Stomach (tissue), 9 donors: Measurements from ENCODE around the gene TCERG1. TPM values are rescaled to one million over a fixed set of nuclear protein-coding genes. Genes with fewer than 3 reads are reported as not detected.
A peak's percentile ranks its signal among the peaks of the same experiment; 100 is the strongest.

Experiments
- DNase-seq, 2 donors: peaks; one replicate each; pipeline versions ENCODE4 v3.0.0 to v3.0.0-alpha.2; 2013 to 2019
- H3K27ac ChIP-seq, 5 donors: fragments of 200-600 bp in 4 of 5; sonication (generic) in 4 of 5; one replicate each; pipeline ENCODE4 v1.5.1; 2013 to 2019; ENCODE audit warnings: mild to moderate bottlenecking in 1 of 5, moderate library complexity in 1 of 5
- H3K27me3 ChIP-seq, 3 donors: fragments of 200-600 bp; sonication (generic); one replicate each; pipeline ENCODE4 v1.5.1; 2017 to 2019; ENCODE audit warnings: mixed run types in 1 of 3
- H3K36me3 ChIP-seq, 4 donors: fragments of 200-600 bp; sonication (generic); 1 replicate in 3 of 4; 2 replicates in 1 of 4; pipeline ENCODE4 v1.5.1; 2016 to 2019
- H3K4me1 ChIP-seq, 4 donors: fragments of 200-600 bp; sonication (generic); one replicate each; pipeline ENCODE4 v1.5.1; 2016 to 2019
- H3K4me3 ChIP-seq, 4 donors: fragments of 200-600 bp; sonication (generic) in 3 of 4; one replicate each; pipeline ENCODE4 v1.5.1; 2016 to 2019; ENCODE audit warnings: mild to moderate bottlenecking in 1 of 4
- H3K9me3 ChIP-seq, 4 donors: fragments of 200-600 bp; sonication (generic); one replicate each; pipeline ENCODE4 v1.5.1; 2016 to 2019
- CTCF ChIP-seq, 7 experiments: fragments of 450-650 bp in 4 of 7; fragments of 200-600 bp in 3 of 7; sonication (generic) in 3 of 7; IDR thresholded peaks; one replicate each; pipeline ENCODE4 v1.5.1; 2016 to 2019; ENCODE audit warnings: antibody characterized with exemption in 7 of 7, control low read depth in 2 of 7, mild to moderate bottlenecking in 1 of 7
- EP300 ChIP-seq: sonication (generic); formaldehyde crosslinking; IDR thresholded peaks from one replicate; pipeline ENCODE4 v1.6.1; 2017; ENCODE audit warnings: antibody characterized with exemption
- POLR2A ChIP-seq, 4 donors: fragments of 450-650 bp; IDR thresholded peaks; one replicate each; pipeline ENCODE4 v1.6.1; 2016; ENCODE audit warnings: antibody characterized with exemption in 4 of 4, control low read depth in 2 of 4, mild to moderate bottlenecking in 1 of 4, moderate library complexity in 1 of 4
- POLR2AphosphoS5 ChIP-seq, 3 donors: sonication (generic); formaldehyde crosslinking; IDR thresholded peaks; one replicate each; pipeline ENCODE4 v1.6.1; 2016; ENCODE audit warnings: antibody characterized with exemption in 3 of 3
- WGBS, 5 donors: extraction: QIAGEN DNeasy Blood & Tissue Kit in 3 of 5; methylation state at CpG; one replicate each; pipeline versions ENCODE4 v1.1.5 to v1.1.7; 2013 to 2018; 5-methylcytosine and 5-hydroxymethylcytosine counted together
- intact Hi-C: fragments of 100-400 bp; cut with DNase I; formaldehyde crosslinking; loops from one replicate; pipeline ENCODE4 v1.15.1; 2023; ENCODE audit warnings: low total_unique reads
- polyA plus RNA-seq, 3 donors: library from polyadenylated mRNA; stranded (reverse); fragments of 200-250 nt; gene quantifications; one replicate each; pipeline ENCODE4 v1.2.3, GENCODE V29; 2013
- total RNA-seq, 5 donors: library from RNA; depleted of rRNA; stranded (reverse); fragments of >200 nt; gene quantifications; one replicate each; pipeline versions ENCODE4 v1.1.0 to v1.2.3, GENCODE V29; 2014 to 2016
- donor health status: healthy with polysubstance abuse.
- donor health status: Bipolar disorder and iron deficiency.
- donor health status: healthy.

TCERG1 gene
- total and polyA plus RNA-seq, 8 donors, result 9.9 to 120 (median 58.4) TPM

DNA sequence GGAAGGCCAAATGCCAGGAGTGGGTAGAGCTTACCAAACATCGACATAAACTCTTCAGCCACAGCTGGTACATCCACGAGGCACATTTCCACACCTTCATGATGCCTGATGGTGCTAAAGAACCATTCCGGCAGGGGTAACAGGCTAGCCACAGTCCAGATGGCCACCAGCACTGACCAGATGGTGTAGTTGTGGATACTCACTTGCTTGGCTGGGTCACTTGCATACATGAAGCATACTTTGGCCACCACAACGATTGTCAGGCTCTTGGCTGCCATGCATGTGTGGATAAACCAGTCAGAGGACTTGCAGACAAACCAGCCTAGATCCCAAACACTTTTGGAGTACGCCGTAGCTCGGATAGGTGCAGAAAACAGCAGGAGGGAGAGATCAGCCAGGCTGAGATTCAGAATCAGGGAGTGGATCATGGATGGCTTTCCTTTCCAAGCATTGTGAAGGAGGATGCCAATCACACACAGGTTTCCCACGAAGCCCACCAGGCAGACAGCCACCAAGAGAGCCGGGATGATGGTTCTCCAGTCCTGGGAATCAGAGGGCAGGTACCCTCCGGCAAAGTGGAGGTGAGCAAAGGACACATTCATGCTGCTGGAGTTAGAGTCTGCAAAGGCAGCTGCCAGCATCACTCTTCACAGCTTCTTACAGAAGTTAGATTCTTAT lies 68.5 kb downstream of the TCERG1 start:
- Histone ChIP-seq H3K27me3 (no peaks in the 10 kb centered on the region), H3K4me3 (no peak overlapping the region), H3K27ac (no peak overlapping the region), H3K36me3 (peaks cover 7 to 23% (median 19%) of the 10 kb centered on the region in 4 donors), H3K9me3 (no peaks in the 10 kb centered on the region), H3K4me1 (no peaks in the 10 kb centered on the region)
- no peak for TF ChIP-seq POLR2A (IDR thresholded peaks at IDR 0.05)
- TF ChIP-seq EP300, result no peak
- no peak for TF ChIP-seq POLR2AphosphoS5 (IDR thresholded peaks at IDR 0.05)
- no peak for TF ChIP-seq CTCF (IDR thresholded peaks at IDR 0.05)
- 75 to 78% (median 75%) methylated on average over 9 to 10 of the region's 10 CpGs for WGBS, 5 donors
- intact Hi-C loops, result no loop called here
- no peak for DNase-seq

GRCh38 chr5:146516151-146516475 lies 69.0 kb downstream of the TCERG1 start, which contains the start of gene GPR151:
Gene GPR151 (minus strand): TSS chr5:146516190. CDS start chr5:146516113, 77 bp downstream.
- 20 to 36% (median 24%) methylated on average over 3 of the region's 3 CpGs for WGBS, 5 donors
- no peaks in the 10 kb centered on the region for H3K27me3 ChIP-seq
- peaks cover 2 to 18% (median 14%) of the 10 kb centered on the region in 4 donors for H3K36me3 ChIP-seq
- no peak for TF ChIP-seq POLR2A (IDR thresholded peaks at IDR 0.05)
- H3K4me3 ChIP-seq, result no peak within 1 kb of the TSS
- no peak within 1 kb of the TSS for H3K27ac ChIP-seq
- intact Hi-C loops, result no loop called here
- no peaks in the 10 kb centered on the region for H3K4me1 ChIP-seq
- H3K9me3 ChIP-seq, result no peaks in the 10 kb centered on the region
- no peak for DNase-seq

DNA sequence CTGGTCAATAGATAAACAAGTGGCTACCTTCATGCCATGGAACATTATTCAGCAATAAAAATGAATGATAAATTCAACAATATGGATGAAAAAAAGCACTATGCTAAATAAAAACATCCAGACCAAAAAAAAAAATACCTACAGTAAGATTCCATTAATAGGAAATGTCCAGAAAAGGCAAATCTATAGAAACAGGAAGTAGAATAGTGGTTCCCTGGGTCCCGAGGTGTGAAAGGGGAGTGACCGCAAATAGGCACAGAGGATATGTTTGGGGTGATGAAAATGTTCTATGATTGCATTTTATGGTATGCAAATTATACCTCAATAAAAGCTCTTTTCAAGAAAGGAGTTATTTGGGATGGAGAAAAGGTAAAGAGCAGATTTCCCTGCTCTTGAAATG lies 72.4 kb downstream of the TCERG1 start:
- no peak for DNase-seq
- H3K4me3 ChIP-seq, result no peak overlapping the region
- no peaks in the 10 kb centered on the region for H3K36me3 ChIP-seq
- TF ChIP-seq CTCF (IDR thresholded peaks at IDR 0.05), result no peak
- TF ChIP-seq POLR2A (IDR thresholded peaks at IDR 0.05), result no peak
- 45 to 75% (median 70%) methylated on average over 2 of the region's 2 CpGs for WGBS, 5 donors
- H3K4me1 ChIP-seq, result no peaks in the 10 kb centered on the region
- intact Hi-C loops, result no loop called here
- peaks cover 0 to 3% (median 0%) of the 10 kb centered on the region in 3 donors for H3K27me3 ChIP-seq
- no peaks in the 10 kb centered on the region for H3K9me3 ChIP-seq
- H3K27ac ChIP-seq, result no peak overlapping the region

DNA sequence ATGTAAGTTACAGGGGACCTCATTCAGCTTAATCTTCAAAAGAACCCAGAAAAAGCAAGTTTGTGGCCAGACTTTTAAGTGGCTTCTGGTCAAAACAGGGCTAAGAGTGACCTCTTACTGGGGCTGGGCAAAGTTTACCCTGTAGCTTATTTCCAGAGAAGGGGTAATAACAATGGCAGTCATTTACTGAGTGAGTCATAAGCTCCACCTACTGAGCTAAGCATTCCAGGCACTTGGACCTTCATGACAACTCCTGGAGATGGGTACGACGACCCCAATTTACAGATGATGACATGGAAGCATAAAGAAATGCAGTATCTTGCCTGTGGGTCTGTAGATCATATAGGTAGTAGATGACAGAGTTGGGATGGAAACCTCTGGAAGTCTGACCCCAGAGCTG lies 73.6 kb downstream of the TCERG1 start:
- Histone ChIP-seq H3K9me3 (no peaks in the 10 kb centered on the region), H3K36me3 (no peaks in the 10 kb centered on the region), H3K27me3 (peaks cover 0 to 3% (median 0%) of the 10 kb centered on the region in 3 donors), H3K4me1 (no peaks in the 10 kb centered on the region), H3K4me3 (no peak overlapping the region), H3K27ac (no peak overlapping the region)
- TF ChIP-seq EP300, result no peak
- no peak for TF ChIP-seq CTCF (IDR thresholded peaks at IDR 0.05)
- TF ChIP-seq POLR2AphosphoS5 (IDR thresholded peaks at IDR 0.05), result no peak
- no peak for TF ChIP-seq POLR2A (IDR thresholded peaks at IDR 0.05)
- peak in 1 of 2 donors; percentile 18 for DNase-seq
- intact Hi-C loops, result no loop called here
- 59 to 72% (median 62%) methylated on average over 2 of the region's 2 CpGs for WGBS, 5 donors

DNA sequence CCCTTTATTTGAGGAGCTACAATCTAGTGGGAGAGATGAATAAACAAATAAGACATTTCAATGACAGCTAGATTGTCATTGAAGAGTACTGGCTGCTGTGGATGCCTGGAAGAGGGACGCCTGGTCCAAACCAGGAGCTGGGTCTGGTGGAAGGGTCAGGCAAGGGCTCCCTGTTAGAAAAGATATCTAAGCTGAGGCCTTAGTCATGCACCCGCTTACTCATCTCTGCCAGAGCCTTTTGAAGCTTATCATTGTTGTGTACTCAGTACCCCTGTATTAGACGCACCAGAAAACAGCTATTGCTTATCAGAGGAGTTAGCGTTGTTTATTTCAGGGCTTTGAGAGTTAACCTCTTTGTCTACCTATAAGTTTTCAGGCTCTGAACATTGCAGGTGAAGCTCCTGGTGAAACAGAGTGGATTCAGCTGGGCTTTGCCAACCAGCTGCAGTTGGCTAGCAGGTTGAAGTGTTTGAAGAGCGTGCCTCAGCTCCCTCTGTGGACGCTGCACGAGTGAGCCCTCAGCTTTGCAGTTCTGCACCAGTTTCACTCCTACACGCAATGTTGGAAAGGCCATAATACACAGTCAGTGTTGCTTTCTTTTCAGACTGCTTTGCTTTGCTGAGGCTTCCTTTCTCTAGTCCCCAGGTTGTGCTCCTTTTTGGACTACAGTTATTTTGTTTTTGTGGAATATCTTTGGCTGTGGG lies 74.4 kb downstream of the TCERG1 start:
- H3K27me3 ChIP-seq, result peaks cover 0 to 3% (median 0%) of the 10 kb centered on the region in 3 donors
- WGBS, 5 donors, result 45 to 60% (median 49%) methylated on average over 8 of the region's 8 CpGs

More for the DNA sequence above, 74.4 kb downstream of the TCERG1 start:
- Histone ChIP-seq H3K27ac (no peak overlapping the region), H3K9me3 (no peaks in the 10 kb centered on the region), H3K4me1 (no peaks in the 10 kb centered on the region), H3K36me3 (no peaks in the 10 kb centered on the region), H3K4me3 (no peak overlapping the region)
- intact Hi-C loops, result no loop called here
- TF ChIP-seq POLR2AphosphoS5 (IDR thresholded peaks at IDR 0.05) (no peak), EP300 (no peak), CTCF (IDR thresholded peaks at IDR 0.05) (no peak), POLR2A (IDR thresholded peaks at IDR 0.05) (no peak)
- no peak for DNase-seq
